Heart right ventricle (tissue), 16 donors: ENCODE measurements around the gene PSME1. TPM values are rescaled to one million over a fixed set of nuclear protein-coding genes. Genes with fewer than 3 reads are reported as not detected.
A peak's percentile ranks its signal among the peaks of the same experiment; 100 is the strongest.

ENCODE experiments used
- ATAC-seq, 8 donors: fragments of 200-7000 bp; cut with Tn5 transposase; one replicate each; pipeline ENCODE4 v1.9.1; 2020; ENCODE audit warnings: mild to moderate bottlenecking in 8 of 8, moderate library complexity in 8 of 8, moderate number of reproducible peaks in 1 of 8
- DNase-seq, 2 donors: peaks; one replicate each; pipeline ENCODE4 v3.0.0-alpha.2; 2020
- H3K27ac ChIP-seq, 10 donors: fragments of 200-600 bp; sonication (generic) in 2 of 10; one replicate each; pipeline versions ENCODE4 v1.5.0 to v1.8.0; 2020 to 2022; ENCODE audit warnings: mild to moderate bottlenecking in 3 of 10
- H3K27me3 ChIP-seq, 7 donors: fragments of 200-600 bp; one replicate each; pipeline ENCODE4 v1.8.0; 2021 to 2022; ENCODE audit warnings: mild to moderate bottlenecking in 2 of 7
- H3K36me3 ChIP-seq, 9 donors: fragments of 200-600 bp; sonication (generic) in 1 of 9; one replicate each; pipeline versions ENCODE4 v1.5.0 to v1.8.0; 2020 to 2022; ENCODE audit warnings: mild to moderate bottlenecking in 2 of 9
- H3K4me1 ChIP-seq, 9 donors: fragments of 200-600 bp; sonication (generic) in 1 of 9; one replicate each; pipeline versions ENCODE4 v1.5.0 to v1.8.0; 2020 to 2022; ENCODE audit warnings: mild to moderate bottlenecking in 4 of 9
- H3K4me3 ChIP-seq, 10 donors: fragments of 200-600 bp; sonication (generic) in 2 of 10; one replicate each; pipeline versions ENCODE4 v1.5.0 to v1.8.0; 2020 to 2022; ENCODE audit warnings: mild to moderate bottlenecking in 7 of 10, moderate library complexity in 2 of 10
- H3K9me3 ChIP-seq, 11 donors: fragments of 200-600 bp in 10 of 11; sonication (generic) in 2 of 11; one replicate each; pipeline versions ENCODE4 v1.5.0 to v1.8.0; 2013 to 2022; ENCODE audit warnings: mild to moderate bottlenecking in 2 of 11, control low read depth in 1 of 11, moderate library complexity in 1 of 11
- WGBS, 2 donors: extraction: QIAGEN DNeasy Blood & Tissue Kit; methylation state at CpG; one replicate each; pipeline ENCODE4 v1.1.7; 2013; ENCODE audit warnings: inconsistent platforms in 1 of 2; 5-methylcytosine and 5-hydroxymethylcytosine counted together
- intact Hi-C, 10 donors: fragments of 100-400 bp; cut with DNase I; formaldehyde crosslinking; loops; one replicate each; pipeline versions ENCODE4 v1.11.1 to v1.14.2; 2022
- polyA plus RNA-seq, 2 donors: library from polyadenylated mRNA; stranded (reverse); fragments of 200-250 nt; gene quantifications; one replicate each; pipeline ENCODE4 v1.2.3, GENCODE V29; 2013
- total RNA-seq, 10 donors: library from RNA; stranded (reverse); fragmentation: NEBNext Ultra II Directional in 3 of 10; extraction: Animal tissue kit (Norgen Biotek cat#: 25700) in 3 of 10; gene quantifications; one replicate each; pipeline versions ENCODE4 v1.2.1 to v1.2.4, GENCODE V29; 2021 to 2023
- TF ChIP-seq, protein P1 (sequence below), 9 donors: fragments of 200-600 bp; sonication (generic) in 2 of 9; IDR thresholded peaks; one replicate each; pipeline versions ENCODE4 v1.5.0 to v1.8.0; 2021 to 2022; ENCODE audit warnings: antibody characterized with exemption in 9 of 9, mild to moderate bottlenecking in 5 of 9, moderate library complexity in 1 of 9
- donor health status: Arrhythmogenic right ventricular cardiomyopathy.
- donor health status: ischemic (EF 13 %, LVEDD 7.1; RV severe dilation, severe dysfunction).
- donor health status: healthy with polysubstance abuse.
- donor health status: DM: no; HTN: yes; CAD: no.
- donor health status: DM: no; HTN: no; CAD: no.
- donor health status: ischemic (EF 25% LVEDD 6.9; RV normal size, moderate dysfunction).
- donor health status: ischemic (EF 25% LVEDD 5.7; RV mildly dilated, moderate dysfunction).
- donor health status: healthy.
- donor health status: DM: yes; HTN: yes; CAD: no.
- donor health status: Ischemic cardiomyopathy.
- donor health status: ischemic (EF 35%, LVEDD 5.7; RV mildly dilated, moderate dysfunction).
- donor health status: nonischemic (EF 11% LVEDD 7.7; RV severe dilation, severe dysfunction).
- donor health status: DM: yes; HTN: yes; CAD: no.
- donor health status: PGD.
- donor health status: ischemic (EF 29% LVEDD 5.4; RV normal size, mild dysfunction).
- donor health status: nonischemic (EF 23%, LVEDD 6.1; RV moderate dilation, normal function).

Gene PSME1
- total and polyA plus RNA-seq, 12 donors: 84.3 to 341 (median 103) TPM

DNA sequence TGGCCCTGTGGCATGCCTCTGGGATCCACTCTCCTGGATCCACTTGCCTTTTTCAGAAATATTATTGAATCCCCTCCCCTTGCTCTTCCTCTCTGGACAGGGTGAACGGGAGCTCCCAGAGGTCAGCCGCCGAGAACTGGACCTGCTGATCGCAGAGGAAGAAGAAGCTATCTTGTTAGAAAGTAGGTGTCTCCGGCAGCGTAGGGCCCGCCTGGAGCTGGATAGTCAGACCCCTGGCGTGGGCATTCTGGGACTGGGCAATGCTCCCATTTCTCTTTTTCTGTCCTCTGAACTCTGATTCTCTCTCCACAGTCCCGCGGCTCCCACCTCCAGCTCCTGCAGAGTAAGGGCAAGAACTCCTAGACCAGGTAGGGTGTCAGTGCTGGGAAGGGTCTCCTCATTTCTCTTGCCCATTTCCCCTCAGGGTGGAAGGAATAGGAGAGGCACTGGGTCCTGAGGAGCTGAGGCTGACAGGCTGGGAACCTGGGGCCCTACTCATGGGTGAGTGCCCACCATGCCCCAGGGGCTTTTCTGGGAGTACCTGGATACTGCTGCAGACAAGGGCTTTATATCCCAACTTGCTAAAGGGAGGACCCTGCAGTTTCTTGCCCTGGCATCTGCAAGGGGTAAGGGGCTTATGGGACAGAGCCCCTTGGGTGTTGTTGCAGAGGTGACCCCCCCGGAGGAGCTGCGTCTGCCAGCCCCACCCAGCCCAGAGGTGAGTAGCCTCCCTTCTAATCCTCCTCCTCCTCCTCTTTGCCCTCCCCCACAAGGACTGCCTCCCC, 41.2 kb downstream of the PSME1 start:
- WGBS, 2 donors: 89 to 95% methylated on average over 12 of the region's 12 CpGs
- H3K36me3 ChIP-seq: peaks cover 0 to 99% (median 22%) of the 10 kb centered on the region in 9 donors
- ATAC-seq (no peak), DNase-seq (no peak)
- intact Hi-C loops: no loop called here
- peaks cover 0 to 19% (median 15%) of the 10 kb centered on the region in 9 donors for H3K4me1 ChIP-seq
- no peaks in the 10 kb centered on the region for H3K9me3 ChIP-seq
- H3K27me3 ChIP-seq: no peaks in the 10 kb centered on the region
- TF ChIP-seq, protein P1, sequence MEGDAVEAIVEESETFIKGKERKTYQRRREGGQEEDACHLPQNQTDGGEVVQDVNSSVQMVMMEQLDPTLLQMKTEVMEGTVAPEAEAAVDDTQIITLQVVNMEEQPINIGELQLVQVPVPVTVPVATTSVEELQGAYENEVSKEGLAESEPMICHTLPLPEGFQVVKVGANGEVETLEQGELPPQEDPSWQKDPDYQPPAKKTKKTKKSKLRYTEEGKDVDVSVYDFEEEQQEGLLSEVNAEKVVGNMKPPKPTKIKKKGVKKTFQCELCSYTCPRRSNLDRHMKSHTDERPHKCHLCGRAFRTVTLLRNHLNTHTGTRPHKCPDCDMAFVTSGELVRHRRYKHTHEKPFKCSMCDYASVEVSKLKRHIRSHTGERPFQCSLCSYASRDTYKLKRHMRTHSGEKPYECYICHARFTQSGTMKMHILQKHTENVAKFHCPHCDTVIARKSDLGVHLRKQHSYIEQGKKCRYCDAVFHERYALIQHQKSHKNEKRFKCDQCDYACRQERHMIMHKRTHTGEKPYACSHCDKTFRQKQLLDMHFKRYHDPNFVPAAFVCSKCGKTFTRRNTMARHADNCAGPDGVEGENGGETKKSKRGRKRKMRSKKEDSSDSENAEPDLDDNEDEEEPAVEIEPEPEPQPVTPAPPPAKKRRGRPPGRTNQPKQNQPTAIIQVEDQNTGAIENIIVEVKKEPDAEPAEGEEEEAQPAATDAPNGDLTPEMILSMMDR (IDR thresholded peaks at IDR 0.05): no peak
- no peak overlapping the region for H3K4me3 ChIP-seq
- H3K27ac ChIP-seq: no peak overlapping the region

DNA sequence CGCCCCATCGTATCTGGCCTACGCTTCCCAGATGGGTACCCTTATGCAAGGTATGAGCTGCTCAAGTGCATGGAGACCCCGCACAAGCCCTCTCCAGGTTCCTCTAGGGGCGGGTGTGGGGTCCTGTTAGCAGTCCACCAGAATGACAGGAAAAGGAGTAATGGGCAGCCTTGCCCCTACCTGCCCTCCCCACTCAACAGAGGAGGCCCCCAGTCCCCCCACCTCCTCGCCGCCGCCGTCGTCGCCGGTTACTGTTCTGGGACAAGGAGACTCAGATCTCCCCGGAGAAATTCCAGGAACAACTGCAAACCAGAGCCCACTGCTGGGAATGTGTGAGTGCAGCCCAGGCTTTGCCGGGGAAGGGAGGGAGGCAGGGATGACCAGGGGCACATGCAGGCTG, 41.9 kb downstream of the PSME1 start:
- TF ChIP-seq, protein P1 (IDR thresholded peaks at IDR 0.05): no peak
- H3K27ac ChIP-seq: no peak overlapping the region
- peaks cover 0 to 19% (median 12%) of the 10 kb centered on the region in 9 donors for H3K4me1 ChIP-seq
- intact Hi-C loops: no loop called here
- 88 to 89% methylated on average over 14 of the region's 14 CpGs for WGBS, 2 donors
- no peak overlapping the region for H3K4me3 ChIP-seq
- ATAC-seq (no peak), DNase-seq (no peak)
- H3K9me3 ChIP-seq: no peaks in the 10 kb centered on the region
- no peaks in the 10 kb centered on the region for H3K27me3 ChIP-seq
- H3K36me3 ChIP-seq: peaks cover 0 to 99% (median 24%) of the 10 kb centered on the region in 9 donors

DNA sequence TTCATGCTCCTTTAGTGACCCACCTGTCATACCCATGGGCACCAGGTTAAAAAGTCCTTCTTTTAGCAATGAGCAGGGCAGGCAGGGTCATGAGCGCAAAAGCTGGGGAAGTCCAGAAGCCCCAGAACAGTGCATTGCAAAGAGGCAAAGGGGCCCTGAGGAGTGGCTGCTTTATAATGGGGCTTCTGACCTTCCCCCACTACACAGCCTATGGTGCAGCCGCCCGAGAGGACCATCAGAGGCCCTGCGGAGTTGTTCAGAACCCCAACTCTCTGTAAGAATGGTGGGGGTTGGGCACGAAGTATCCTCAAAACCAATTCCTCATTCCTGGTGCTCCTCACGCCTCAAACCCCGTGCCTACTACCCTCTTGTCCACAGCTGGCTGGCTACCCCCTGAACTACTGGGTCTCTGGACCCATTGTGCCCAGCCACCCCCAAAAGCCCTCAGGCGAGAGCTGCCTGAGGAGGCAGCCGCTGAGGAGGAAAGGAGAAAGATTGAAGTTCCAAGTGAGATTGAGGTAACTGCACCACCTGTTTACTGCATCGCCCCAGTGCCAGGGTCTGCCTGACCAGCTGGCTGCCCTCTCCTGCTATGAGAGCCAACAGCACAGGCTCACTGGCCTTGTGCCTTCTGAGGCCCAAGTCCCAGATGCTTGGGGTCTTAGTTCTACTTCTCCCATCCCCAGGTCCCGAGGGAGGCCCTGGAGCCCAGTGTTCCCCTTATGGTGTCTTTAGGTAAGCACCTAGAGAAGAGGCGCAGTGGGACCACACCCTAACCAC, 42.6 kb downstream of the PSME1 start:
- no peak for ATAC-seq
- intact Hi-C loops: no loop called here
- Histone ChIP-seq H3K27me3 (no peaks in the 10 kb centered on the region), H3K4me3 (no peak overlapping the region), H3K36me3 (peaks cover 0 to 99% (median 31%) of the 10 kb centered on the region in 9 donors), H3K27ac (peak overlapping the region in 1 of 10 donors; percentile 66), H3K9me3 (no peaks in the 10 kb centered on the region), H3K4me1 (peaks cover 0 to 19% (median 12%) of the 10 kb centered on the region in 9 donors)
- 93 to 99% methylated on average over 12 of the region's 12 CpGs for whole genome bisulfite sequencing, 2 donors
- no peak for DNase-seq
- TF ChIP-seq, protein P1 (IDR thresholded peaks at IDR 0.05): no peak

DNA sequence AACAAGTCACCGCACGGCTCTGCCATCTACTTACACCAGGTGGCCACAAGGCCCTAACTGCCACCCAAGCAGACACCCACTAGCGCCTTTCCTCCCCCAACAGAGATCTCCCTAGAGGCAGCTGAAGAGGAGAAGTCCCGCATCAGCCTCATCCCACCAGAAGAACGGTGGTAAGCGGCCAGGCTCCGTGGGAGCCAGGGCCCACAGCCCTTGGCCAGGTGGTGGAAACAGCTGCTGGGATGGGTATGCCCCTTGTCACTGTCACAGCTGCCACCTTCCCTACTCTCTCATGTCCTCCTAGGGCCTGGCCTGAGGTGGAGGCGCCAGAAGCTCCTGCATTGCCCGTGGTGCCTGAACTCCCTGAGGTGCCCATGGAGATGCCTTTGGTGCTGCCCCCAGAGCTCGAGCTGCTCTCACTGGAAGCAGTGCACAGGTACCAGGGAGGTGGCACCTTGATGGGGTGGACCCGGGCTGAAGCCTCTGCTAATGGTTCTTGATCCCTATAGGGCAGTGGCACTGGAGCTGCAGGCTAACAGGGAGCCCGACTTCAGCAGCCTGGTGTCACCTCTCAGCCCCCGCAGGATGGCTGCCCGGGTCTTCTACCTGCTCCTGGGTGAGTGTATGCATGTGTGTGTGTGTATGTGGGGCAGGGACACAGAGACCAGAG, 43.4 kb downstream of the PSME1 start:
- ATAC-seq (peak in 7 of 8 donors; percentile 2 to 18 (median 12)), DNase-seq (no peak)
- H3K27ac ChIP-seq: peak overlapping the region; percentile 31 to 77 (median 64)
- 89 to 90% methylated on average over 14 of the region's 14 CpGs for WGBS, 2 donors
- H3K4me3 ChIP-seq: no peak overlapping the region
- peaks cover 0 to 19% (median 12%) of the 10 kb centered on the region in 9 donors for H3K4me1 ChIP-seq
- no peaks in the 10 kb centered on the region for H3K27me3 ChIP-seq
- intact Hi-C loops: no loop called here
- H3K36me3 ChIP-seq: peaks cover 0 to 99% (median 38%) of the 10 kb centered on the region in 9 donors
- TF ChIP-seq, protein P1 (IDR thresholded peaks at IDR 0.05): no peak
- H3K9me3 ChIP-seq: no peaks in the 10 kb centered on the region
